ENCODE data around the gene TNS3.

DNA sequence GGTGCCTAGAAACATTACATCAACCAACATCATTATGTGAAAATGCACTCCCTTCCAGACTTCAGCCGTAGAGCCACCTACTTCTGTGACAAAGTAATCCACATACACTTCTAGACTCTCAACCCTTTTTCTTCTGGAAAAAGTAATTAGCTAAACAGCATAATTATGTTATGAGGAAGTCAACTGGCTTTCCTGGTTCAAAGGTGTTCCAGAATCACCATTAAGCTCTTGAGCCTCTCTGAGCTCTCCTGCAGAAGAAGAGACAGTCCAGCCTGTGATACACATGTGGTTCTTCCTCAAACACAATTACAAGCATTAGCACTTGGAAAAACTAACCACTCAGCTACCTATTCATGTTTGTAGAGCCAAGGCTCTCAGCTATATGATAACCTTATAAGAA, 52.5 kb downstream of the TNS3 start:
- TF ChIP-seq, protein P1, sequence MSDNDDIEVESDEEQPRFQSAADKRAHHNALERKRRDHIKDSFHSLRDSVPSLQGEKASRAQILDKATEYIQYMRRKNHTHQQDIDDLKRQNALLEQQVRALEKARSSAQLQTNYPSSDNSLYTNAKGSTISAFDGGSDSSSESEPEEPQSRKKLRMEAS (IDR thresholded peaks at IDR 0.05; ENCODE audit: low read depth, low read length), result no peak
- TF ChIP-seq, protein P2, sequence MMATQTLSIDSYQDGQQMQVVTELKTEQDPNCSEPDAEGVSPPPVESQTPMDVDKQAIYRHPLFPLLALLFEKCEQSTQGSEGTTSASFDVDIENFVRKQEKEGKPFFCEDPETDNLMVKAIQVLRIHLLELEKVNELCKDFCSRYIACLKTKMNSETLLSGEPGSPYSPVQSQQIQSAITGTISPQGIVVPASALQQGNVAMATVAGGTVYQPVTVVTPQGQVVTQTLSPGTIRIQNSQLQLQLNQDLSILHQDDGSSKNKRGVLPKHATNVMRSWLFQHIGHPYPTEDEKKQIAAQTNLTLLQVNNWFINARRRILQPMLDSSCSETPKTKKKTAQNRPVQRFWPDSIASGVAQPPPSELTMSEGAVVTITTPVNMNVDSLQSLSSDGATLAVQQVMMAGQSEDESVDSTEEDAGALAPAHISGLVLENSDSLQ (IDR thresholded peaks at IDR 0.05), result no peak
- TF ChIP-seq CHD1 (IDR thresholded peaks at IDR 0.05; ENCODE audit: low read depth, low read length) (no peak), POLR2A (IDR thresholded peaks at IDR 0.05; ENCODE audit: low read depth, low read length) (no peak)
- TF ChIP-seq, protein P3, sequence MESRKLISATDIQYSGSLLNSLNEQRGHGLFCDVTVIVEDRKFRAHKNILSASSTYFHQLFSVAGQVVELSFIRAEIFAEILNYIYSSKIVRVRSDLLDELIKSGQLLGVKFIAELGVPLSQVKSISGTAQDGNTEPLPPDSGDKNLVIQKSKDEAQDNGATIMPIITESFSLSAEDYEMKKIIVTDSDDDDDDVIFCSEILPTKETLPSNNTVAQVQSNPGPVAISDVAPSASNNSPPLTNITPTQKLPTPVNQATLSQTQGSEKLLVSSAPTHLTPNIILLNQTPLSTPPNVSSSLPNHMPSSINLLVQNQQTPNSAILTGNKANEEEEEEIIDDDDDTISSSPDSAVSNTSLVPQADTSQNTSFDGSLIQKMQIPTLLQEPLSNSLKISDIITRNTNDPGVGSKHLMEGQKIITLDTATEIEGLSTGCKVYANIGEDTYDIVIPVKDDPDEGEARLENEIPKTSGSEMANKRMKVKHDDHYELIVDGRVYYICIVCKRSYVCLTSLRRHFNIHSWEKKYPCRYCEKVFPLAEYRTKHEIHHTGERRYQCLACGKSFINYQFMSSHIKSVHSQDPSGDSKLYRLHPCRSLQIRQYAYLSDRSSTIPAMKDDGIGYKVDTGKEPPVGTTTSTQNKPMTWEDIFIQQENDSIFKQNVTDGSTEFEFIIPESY (IDR thresholded peaks at IDR 0.05), result no peak

Measured in GM12878 (cell line).